HG03139 (cell line): ENCODE measurements around the gene MMUT.
"Not testable (repeated sequence)": the region's sequence is repeated elsewhere in the genome, so short reads cannot be mapped to it uniquely, and the experiment has no call there.

Source experiments
- ATAC-seq: cut with Tn5 transposase; IDR thresholded peaks from one replicate; pipeline ENCODE4 v1.9.1; 2021; ENCODE audit not compliant: unreplicated experiment

MMUT gene

DNA sequence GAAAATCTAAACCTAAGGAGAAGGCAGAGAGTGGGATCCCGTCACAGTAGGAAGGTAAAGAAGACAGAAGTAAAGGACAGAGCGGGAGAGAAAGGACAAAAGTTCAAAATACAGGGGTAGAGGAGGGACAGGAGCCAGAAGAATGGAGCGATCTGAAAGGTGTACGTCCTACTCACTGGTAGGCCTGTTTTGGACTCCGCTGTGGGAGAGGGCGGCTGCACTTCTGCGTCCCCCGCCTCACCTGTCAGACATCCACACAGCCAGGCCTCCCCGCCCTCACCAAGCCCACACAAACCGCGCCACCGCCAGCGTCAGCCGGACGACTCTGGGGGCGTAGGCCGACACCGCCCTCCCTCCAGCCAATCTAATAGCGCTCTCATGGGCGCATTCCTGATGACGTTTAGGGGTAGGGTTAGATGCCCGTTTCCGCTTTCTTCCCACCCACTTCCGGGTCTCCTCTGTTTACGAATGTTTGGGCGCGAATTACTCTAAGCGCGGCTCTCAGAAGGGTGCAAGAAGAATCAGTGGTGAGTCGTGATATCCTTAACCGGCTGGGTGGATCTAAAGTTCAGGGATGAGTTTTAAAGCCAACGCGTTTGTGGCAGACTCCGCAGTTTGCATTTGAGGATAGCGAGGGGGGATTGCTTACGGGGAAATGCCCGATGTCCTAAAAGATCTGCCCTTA, at the start of gene MMUT, which contains the start of gene CENPQ:
Gene MMUT (minus strand): TSS at position 327 of the 685 bp plus-strand sequence. CDS start 3,787 bp downstream, outside the sequence.
Gene CENPQ (plus strand): TSS at position 444 of the 685 bp plus-strand sequence. CDS start 6,807 bp downstream, outside the sequence.
- ATAC-seq, result peak; percentile 99

DNA sequence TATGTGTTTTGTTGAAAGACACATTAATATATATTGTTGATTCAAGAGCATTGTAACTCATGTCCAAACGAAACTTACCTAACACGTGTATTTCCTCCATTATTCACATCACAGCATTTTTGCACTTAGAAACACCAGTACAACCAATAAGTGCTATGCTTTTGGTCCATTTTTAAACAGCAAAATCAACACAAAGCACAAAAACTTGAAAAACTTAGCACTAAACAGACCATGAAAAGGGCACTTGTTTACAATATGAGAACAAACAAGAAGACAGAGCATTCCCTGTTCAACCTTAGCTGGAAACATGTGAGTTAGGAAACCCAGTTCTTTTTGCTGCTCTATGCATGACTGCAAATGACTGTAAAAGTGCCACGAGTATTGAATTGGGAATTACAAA, 46.3 kb upstream of the MMUT start:
- no peak for ATAC-seq

DNA sequence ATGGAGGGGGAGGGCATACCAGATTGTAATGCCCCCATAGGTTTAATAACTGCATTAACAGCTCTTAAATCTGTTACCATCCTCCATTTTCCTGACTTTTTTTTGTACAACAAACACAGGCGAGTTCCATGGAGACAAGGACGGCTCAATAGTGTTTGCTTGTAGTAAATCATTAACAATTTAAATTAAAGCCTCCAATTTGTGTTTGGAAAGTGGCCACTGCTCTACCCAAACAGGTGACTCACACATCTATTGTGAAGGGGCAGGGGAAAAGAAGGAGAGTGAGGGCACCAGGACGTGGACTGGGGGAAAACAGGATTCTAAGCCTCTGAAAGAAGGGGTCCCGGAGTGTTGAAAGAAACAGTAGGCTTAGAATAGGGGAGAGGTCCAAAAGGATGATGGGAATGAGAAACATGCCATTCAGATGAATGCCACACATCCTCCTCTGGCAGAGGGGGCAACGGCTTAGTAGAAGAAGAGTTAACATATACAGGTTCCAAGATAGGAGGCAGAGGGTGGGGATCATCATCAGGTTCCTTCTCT, 43.6 kb upstream of the MMUT start:
- ATAC-seq, result no peak

DNA sequence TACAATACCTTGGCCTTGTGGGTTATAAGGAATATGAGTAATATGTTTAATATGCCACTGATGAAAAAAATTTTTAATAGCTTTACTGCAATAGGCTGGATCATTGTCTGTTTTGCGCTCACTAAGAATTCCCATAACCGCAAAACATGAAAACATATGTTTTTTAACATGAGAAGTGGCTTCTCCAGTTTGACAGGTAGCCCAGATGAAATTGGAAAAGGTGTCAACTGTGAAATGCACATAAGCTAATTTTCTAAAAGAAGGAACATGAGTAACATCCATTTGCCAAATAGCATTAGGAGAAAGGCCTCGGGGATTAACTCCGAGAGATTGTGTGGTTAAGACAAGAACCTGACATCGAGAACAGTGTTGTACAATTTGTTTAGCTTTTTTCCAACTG, 41.6 kb upstream of the MMUT start:
- no peak for ATAC-seq

DNA sequence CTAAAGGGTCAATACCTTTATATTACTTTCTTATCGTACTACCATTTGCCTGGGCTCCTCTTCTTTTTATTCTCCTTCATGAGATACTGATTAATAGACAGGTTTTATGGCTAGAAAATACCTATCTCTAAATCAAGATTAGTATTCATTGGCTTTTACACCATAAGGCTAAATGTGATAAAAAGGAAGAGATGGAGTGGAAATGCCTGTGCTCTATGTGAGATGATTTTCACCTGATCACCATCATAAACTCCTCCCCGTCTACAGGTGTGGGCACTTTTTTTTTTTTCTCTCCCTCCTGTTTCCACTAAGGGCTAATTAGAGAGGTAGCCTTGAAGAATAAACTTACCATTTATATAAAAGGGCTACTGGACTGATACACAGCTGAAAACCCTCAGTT, 36.6 kb upstream of the MMUT start, which contains the start of gene GLYATL3:
Gene GLYATL3 (plus strand): TSS at position 301 of the 400 bp plus-strand sequence. CDS start 12,068 bp downstream, outside the sequence.
- no peak for ATAC-seq

DNA sequence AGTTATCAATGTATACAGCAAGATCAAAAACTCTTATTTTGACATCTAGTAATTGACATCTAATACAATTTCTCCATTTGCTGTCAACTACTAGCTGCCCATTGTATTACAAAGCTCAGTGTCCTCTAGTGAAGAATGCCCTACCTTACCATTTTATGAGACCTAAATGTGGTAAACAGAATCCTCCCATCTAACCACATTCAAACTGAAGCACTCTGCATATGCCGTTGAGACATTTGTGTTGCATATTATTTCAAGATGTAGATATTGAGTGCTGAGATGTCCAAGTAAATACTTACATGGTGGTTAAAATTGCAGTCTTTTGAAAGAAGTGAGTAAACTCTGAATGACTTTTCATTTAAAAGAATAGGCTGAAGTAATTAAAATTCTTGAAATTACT, 36.1 kb upstream of the MMUT start:
- ATAC-seq, result no peak

DNA sequence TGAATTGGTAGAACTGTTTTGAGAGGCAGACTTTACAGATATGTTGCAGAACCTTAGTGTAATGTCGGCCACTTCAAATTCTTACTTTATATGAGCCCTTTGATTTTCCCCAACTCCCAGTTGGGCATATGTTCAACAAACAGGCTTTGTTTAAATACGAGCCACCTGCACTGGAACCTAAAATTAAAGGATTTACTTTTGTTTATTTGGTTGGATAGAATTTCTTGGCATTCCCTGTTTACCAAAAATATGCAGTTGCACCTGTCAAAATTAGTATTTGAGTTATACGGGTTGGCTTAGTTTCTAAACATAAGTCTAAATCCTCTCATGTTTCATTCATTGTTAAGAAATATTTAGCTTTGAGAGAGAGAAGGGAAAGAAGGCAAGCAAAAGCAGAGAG, 34.3 kb upstream of the MMUT start:
- no peak for ATAC-seq

DNA sequence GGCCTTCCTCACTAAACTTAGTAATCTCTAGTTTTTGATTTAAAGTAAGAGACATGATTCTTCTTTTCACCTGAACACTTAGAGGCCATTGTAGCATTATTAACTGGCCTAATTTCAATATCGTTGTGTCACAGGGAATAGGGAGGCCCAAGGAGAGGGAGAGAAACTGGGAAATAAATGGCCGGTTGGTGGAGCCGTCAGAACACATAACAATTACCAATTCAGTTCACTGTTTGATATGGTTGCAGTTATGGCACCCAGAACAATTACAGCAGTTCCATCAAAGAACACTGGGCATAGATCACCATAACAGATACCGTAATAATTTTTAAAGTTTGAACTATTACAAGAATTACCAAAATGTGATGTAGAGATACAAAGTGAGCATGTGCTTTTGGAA, 27.6 kb upstream of the MMUT start:
- no peak for ATAC-seq

DNA sequence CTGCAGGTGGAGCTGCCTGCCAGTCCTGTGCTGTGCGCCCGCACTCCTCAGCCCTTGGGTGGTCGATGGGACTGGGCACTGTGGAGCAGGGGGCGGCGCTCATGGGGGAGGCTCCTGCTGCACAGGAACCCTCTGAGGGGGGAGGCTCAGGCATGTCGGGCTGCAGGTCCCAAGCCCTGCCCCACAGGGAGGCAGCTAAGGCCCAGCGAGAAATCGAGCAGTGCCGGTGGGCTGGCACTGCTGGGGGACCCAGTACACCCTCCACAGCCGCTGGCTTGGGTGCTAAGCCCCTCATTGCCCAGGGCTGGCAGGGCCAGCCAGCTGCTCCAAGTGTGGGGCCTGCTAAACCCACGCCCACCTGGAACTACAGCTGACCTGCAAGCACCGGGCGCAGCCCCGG, 20.3 kb upstream of the MMUT start:
- not testable (repeated sequence) for ATAC-seq

DNA sequence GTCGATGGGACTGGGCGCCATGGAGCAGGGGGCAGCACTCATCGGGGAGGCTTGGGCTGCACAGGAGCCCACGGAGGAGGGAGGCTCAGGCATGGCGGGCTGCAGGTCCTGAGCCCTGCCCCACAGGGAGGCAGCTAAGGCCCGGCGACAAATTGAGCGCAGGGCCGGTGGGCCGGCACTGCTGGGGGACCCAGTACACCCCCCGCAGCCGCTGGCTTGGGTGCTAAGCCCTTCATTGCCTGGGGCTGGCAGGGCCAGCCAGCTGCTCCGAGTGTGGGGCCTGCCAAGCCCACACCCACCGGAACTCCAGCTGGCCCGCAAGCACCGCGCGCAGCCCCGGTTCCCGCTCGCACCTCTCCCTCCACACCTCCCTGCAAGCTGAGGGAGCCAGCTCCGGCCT, 18.8 kb upstream of the MMUT start:
- ATAC-seq, result not testable (repeated sequence)

DNA sequence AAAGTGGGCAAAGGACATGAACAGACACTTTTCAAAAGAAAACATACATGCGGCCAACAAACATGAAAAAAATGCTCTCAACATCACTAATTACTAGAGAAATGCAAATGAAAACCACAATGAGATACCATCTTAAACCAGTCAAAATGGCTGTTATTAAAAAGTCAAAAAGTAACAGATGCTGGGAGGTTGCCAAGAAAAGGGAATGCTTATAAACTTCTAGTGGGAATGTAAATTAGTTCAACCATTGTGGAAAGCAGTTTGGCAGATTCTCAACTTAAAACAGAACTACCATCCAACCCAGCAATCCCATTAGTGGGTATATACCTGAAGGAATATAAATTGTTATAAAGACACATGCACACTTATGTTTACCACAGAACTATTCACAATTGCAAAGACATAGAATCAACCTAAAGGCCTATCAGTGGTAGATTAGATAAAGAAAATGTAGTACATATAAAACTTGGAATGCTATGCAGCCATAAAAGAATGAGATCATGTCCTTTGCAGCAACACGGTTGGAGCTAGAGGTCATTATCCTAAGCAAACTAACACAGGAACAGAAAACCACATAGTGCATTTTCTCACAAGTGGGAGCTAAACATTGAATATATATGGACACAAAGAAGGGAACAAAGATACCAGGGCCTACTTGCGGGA, 16.4 kb upstream of the MMUT start:
- ATAC-seq, result no peak

DNA sequence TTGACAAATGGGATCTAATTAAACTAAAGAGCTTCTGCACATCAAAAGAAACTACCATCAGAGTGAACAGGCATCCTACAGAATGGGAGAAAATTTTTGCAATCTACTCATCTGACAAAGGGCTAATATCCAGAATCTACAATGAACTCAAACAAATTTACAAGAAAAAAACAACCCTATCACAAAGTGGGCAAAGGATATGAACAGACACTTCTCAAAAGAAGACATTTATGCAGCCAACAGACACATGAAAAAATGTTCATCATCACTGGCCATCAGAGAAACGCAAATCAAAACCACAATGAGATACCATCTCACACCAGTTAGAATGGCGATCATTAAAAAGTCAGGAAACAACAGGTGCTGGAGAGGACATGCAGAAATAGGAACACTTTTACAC, 13.5 kb upstream of the MMUT start:
- not testable (repeated sequence) for ATAC-seq

DNA sequence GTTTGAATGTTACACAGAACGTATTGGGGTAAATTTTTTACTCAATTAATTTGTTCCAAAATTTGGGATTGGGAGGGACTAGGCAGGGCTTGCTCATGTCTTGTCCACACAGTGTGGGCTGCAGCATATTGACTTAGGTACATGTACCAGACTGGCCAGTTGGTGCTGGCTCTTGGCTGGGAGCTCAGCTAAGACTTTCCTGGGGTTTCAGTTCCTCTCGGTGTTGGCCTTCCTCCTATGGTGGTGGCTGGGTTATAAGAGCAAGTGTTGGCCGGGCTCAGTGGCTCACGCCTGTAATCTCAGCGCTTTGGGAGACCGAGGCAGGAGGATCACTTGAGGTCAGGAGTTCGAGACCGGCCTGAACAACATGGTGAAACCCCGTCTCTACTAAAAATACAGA, 5.0 kb upstream of the MMUT start:
- no peak for ATAC-seq

DNA sequence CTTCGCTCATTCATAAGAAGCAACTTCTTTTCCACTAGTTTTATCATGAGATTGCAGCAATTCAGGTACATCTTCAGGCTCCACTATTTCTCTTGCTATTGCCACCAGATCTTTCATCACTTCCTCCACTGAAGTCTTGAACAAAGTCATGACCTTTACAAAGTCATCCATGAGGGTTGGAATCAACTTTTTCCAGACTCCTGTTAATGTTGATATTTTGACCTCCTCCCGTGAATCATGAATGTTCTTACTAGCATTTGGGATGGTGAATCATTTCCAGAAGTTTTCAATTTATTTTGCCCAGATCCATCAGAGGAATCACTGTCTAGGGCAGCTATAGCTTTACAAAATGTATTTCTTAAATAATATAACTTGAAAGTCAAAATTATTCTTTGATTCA, 1.6 kb upstream of the MMUT start:
- no peak for ATAC-seq

DNA sequence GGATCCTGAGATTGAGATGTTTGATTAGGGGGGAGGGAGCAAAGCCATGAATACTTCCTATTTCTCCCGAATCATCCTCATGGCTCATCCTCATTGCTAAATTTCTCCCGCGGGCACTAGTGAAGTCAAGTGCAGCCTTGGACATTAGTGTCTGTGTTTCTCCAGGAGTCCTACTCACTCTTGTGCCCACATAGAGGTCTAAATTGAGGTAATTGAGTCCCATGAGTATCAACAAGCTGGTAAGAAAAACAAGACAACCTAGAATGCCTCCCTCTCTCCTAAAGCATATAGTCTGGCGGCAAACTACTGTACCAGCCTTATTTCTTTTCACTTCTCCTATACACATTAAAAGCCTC, 537 bp upstream of the MMUT start:
- no peak for ATAC-seq

DNA sequence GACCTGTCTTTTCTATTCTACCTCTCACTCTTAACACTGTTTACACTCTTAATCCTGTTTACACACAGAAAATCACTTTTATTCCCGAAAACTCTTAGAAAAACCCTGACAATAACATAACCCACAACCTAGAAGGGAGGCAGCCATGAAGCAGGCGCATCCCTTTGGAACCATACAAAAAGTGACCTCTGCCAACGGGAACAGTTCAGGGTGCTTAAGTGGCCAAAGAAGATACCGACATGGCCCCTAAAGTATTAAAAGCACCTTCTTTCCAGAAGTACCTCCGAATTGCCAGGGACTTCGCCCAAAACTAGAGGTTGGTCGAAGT, 490 bp downstream of the MMUT start:
- ATAC-seq, result no peak

DNA sequence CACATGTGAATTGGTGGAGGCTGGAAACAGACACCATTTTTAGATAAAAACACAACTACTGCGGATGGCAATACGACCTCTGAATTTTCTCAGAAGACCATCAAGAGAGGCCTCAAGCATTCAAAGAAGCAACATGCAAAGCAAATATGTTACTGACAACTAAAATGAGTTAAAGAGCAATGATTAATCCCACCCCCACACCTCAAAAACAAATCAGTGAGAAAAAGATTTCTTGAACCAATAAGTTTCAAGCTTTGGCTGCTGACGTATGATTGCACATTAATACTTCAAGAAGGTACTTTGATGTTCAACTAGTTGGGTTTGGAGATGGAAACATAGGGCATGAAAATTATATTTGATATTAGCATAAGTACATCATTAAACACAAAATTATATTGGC, 982 bp downstream of the MMUT start:
- no peak for ATAC-seq

DNA sequence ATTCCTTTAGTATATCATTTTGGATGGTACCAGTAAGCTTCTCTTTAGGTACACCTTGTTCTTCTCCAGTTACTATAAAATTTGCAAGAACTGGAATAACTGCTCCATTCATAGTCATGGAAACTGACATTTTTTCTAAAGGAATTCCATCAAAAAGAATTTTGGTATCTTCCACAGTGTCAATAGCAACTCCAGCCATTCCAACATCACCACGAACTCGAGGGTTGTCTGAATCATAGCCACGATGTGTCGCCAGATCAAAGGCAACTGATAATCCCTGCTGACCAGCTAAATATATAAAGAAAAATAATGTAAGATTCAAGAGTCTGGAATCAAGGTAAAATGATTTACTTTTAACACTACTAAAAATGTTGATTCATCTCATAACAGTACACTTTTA, 5.3 kb downstream of the MMUT start:
- no peak for ATAC-seq

DNA sequence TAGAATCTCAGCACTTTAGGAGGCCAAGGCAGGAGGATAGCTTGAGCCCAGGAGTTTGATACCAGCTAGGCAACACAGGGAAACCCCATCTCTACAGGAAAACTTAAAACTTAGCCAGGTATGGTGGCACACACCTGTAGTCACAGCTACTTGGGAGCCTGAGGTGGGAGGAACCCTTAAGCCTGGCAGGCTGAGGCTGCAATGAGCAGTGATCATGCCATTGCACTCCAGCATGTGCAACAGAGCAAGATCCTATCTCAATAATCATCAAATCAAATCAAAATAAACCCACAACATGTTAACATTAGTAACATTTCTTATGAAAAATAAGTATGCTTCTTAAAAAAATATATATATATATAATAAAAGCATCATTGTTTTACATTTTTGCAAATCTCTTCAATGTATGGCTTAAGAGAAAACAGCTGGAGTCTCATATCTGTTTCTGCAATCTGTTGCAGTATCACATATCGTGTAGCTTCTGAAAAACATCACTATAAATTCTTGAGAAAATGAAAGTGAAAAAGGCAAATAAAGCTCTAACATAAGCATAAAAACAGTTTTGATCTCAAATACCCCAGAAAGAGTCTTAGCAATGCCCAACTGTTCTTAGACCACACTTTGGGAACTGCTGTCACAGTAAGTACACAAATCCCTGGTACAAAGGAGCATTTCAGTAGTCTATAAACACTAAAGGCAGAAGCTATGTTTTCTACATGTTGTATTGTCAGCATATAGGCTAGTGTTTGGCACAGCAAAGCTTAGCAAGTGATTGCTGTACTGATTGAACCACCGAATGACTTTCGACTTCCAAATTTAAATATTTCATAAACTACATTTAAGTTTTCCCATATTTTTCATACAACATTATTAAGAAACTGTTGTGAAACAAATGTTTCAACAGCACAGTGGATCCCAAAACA, 8.0 kb downstream of the MMUT start:
- no peak for ATAC-seq

DNA sequence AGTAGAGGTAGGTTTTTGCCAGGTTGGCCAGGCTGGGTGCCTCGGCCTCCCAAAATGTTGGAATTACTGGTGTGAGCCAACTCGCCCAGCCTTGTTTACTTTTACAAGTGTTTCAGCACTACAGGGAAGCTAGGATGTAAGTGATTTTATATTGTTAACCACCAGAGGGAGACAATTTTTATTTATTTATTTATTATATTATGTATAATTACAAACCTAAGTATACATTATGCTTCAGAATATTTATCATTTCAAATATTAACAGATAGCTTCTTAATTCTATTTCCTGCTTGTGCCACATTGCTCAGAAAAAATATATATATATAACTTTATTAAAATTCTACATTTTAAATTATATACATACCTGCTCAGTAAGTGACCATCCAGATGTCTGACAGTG, 9.8 kb downstream of the MMUT start:
- no peak for ATAC-seq

DNA sequence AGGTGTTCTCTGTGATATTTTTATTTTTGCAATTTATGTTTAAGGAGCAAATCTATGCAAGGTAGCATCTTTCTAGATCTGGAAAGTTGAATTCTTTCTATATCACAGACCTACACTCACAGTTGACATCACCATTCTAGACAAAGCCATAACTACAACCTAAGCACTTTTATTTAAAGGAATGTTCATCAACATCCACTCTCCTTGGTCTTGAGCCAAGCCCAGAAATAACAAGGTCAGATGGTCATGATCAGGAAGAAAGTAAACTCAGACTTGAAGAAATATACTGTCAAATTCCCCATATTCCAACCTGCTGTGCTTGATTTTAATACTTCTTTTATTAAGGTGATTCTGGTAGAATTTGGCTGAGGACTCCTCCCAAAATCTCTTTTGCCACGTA, 32.2 kb downstream of the MMUT start:
- ATAC-seq, result no peak
